ENCODE measurements around the gene IL10RB. TPM values are rescaled to one million over a fixed set of nuclear protein-coding genes. Genes with fewer than 3 reads are reported as not detected.

IL10RB gene
- total and polyA plus RNA-seq, 4 donors: 19.6 to 29.9 (median 23.2) TPM

DNA sequence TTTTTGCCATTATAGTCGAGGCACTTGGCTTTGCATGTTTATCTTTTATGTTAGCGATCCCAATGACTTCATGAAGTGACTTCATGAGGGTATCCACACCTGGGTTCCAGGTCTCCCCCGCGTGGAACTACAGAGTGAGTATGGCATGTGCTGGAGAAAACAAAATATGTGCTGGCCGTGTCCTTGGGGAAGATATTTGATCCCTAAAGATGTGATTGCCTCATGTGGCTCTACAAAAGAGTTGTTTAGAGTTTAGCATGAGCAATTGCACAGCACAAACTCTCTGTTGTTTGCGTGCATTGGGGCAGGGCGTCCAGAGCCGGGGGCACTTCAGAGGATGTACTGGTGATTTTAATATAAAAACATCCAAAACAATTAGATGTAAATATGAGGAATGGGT, 4.8 kb downstream of the IL10RB start:
- 93% methylated on average over 5 of the region's 8 CpGs for WGBS (ENCODE audit: insufficient coverage)
- H3K27me3 ChIP-seq (ENCODE audit: control insufficient read depth, insufficient read depth, low read length): no peaks in the 10 kb centered on the region

DNA sequence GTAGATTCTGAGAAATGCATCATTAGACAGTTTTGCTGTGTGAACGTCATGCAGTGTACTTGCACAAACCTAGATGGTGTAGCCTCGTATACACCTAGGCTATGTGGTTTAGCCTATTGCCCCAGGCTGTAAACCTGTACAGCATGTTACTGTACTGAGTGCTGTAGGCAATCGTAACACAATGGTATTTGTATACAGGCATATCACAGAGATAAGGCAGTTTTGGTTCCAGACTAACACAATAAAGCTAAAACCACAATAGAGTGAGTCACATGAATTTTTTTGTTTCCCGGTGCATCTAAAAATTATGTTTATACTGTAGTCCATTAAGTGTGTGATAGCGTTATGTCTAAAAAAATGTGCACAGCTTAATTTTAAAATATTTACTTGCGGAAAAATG, 6.9 kb downstream of the IL10RB start:
- peaks cover 4% of the 10 kb centered on the region for H3K9me3 ChIP-seq (ENCODE audit: control insufficient read depth, insufficient read depth, low read length)
- 100% methylated on average over 2 of the region's 6 CpGs for WGBS (ENCODE audit: insufficient coverage)
- DNase-seq (ENCODE audit: low read depth in 4 of 6, low spot score in 6 of 6): no peak
- H3K4me1 ChIP-seq (ENCODE audit: control insufficient read depth, insufficient read depth, low read length): peaks cover 2% of the 10 kb centered on the region
- H3K27me3 ChIP-seq (ENCODE audit: control insufficient read depth, insufficient read depth, low read length): no peaks in the 10 kb centered on the region
- H3K36me3 ChIP-seq (ENCODE audit: control insufficient read depth, insufficient read depth, low read length): peaks cover 10% of the 10 kb centered on the region
- no peak overlapping the region for H3K27ac ChIP-seq (ENCODE audit: low read depth, low read length)
- no peak overlapping the region for H3K4me3 ChIP-seq (ENCODE audit: low read depth, low read length)

More for the DNA sequence above, 4.8 kb downstream of the IL10RB start:
- H3K9me3 ChIP-seq (ENCODE audit: control insufficient read depth, insufficient read depth, low read length): peaks cover 4% of the 10 kb centered on the region
- H3K4me3 ChIP-seq (ENCODE audit: low read depth, low read length): no peak overlapping the region
- peaks cover 13% of the 10 kb centered on the region for H3K4me1 ChIP-seq (ENCODE audit: control insufficient read depth, insufficient read depth, low read length)
- H3K27ac ChIP-seq (ENCODE audit: low read depth, low read length): no peak overlapping the region
- no peak for DNase-seq (ENCODE audit: low read depth in 4 of 6, low spot score in 6 of 6)
- peaks cover 10% of the 10 kb centered on the region for H3K36me3 ChIP-seq (ENCODE audit: control insufficient read depth, insufficient read depth, low read length)

- Histone ChIP-seq H3K4me1 (ENCODE audit: control insufficient read depth, insufficient read depth, low read length) (no peaks in the 10 kb centered on the region), H3K36me3 (ENCODE audit: control insufficient read depth, insufficient read depth, low read length) (peaks cover 12% of the 10 kb centered on the region), H3K9me3 (ENCODE audit: control insufficient read depth, insufficient read depth, low read length) (peaks cover 6% of the 10 kb centered on the region), H3K4me3 (ENCODE audit: low read depth, low read length) (no peak overlapping the region), H3K27me3 (ENCODE audit: control insufficient read depth, insufficient read depth, low read length) (no peaks in the 10 kb centered on the region), H3K27ac (ENCODE audit: low read depth, low read length) (no peak overlapping the region)
- WGBS (ENCODE audit: insufficient coverage): no CpG with 5 or more reads among the region's 2 CpGs
- DNase-seq (ENCODE audit: low read depth in 4 of 6, low spot score in 6 of 6): no peak
Measured at GRCh38 chr21:33278721-33279120, 12.6 kb downstream of the IL10RB start.

- peaks cover 15% of the 10 kb centered on the region for H3K36me3 ChIP-seq (ENCODE audit: control insufficient read depth, insufficient read depth, low read length)
Measured at GRCh38 chr21:33279330-33279820, 13.2 kb downstream of the IL10RB start.

DNA sequence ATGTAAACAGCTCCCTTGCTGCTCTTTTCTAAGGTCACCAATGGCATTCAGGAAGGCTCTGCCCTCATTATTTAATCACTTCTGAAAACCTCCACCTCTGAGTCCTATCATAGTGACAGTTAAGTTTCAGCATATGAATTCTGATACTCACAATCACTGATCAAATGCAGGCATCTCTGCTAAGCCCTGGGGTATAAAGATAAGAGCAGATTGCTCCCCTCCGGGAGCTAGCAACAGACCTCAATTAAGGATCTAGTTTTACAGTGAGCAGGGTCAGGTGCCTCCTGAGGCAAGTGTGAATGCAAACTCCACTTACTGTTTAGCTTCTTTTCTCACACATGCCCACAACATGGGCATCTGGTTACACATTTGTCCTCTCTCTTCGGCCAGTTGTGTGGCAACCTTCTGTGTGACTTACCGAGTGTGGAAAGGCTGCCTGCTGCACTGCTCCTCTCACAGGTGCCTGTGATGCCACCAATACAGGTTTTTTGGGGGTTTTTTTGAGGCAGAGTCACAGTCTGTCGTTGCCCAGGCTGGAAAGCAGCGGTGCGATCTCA, 15.0 kb downstream of the IL10RB start:
- Histone ChIP-seq H3K36me3 (ENCODE audit: control insufficient read depth, insufficient read depth, low read length) (peaks cover 28% of the 10 kb centered on the region), H3K27ac (ENCODE audit: low read depth, low read length) (no peak overlapping the region), H3K9me3 (ENCODE audit: control insufficient read depth, insufficient read depth, low read length) (peaks cover 2% of the 10 kb centered on the region), H3K27me3 (ENCODE audit: control insufficient read depth, insufficient read depth, low read length) (no peaks in the 10 kb centered on the region), H3K4me1 (ENCODE audit: control insufficient read depth, insufficient read depth, low read length) (no peaks in the 10 kb centered on the region), H3K4me3 (ENCODE audit: low read depth, low read length) (no peak overlapping the region)
- DNase-seq (ENCODE audit: low read depth in 4 of 6, low spot score in 6 of 6): no peak
- WGBS (ENCODE audit: insufficient coverage): 94% methylated on average over 5 of the region's 6 CpGs

More at GRCh38 chr21:33279330-33279820, 13.2 kb downstream of the IL10RB start:
- 90% methylated on average over 2 of the region's 3 CpGs for WGBS (ENCODE audit: insufficient coverage)
- no peak for DNase-seq (ENCODE audit: low read depth in 4 of 6, low spot score in 6 of 6)
- H3K9me3 ChIP-seq (ENCODE audit: control insufficient read depth, insufficient read depth, low read length): peaks cover 6% of the 10 kb centered on the region
- H3K27ac ChIP-seq (ENCODE audit: low read depth, low read length): no peak overlapping the region
- no peaks in the 10 kb centered on the region for H3K27me3 ChIP-seq (ENCODE audit: control insufficient read depth, insufficient read depth, low read length)
- no peak overlapping the region for H3K4me3 ChIP-seq (ENCODE audit: low read depth, low read length)
- no peaks in the 10 kb centered on the region for H3K4me1 ChIP-seq (ENCODE audit: control insufficient read depth, insufficient read depth, low read length)

- DNase-seq (ENCODE audit: low read depth in 4 of 6, low spot score in 6 of 6): no peak
- Histone ChIP-seq H3K4me3 (ENCODE audit: low read depth, low read length) (no peak overlapping the region), H3K9me3 (ENCODE audit: control insufficient read depth, insufficient read depth, low read length) (peaks cover 2% of the 10 kb centered on the region), H3K27ac (ENCODE audit: low read depth, low read length) (no peak overlapping the region), H3K36me3 (ENCODE audit: control insufficient read depth, insufficient read depth, low read length) (peaks cover 34% of the 10 kb centered on the region), H3K4me1 (ENCODE audit: control insufficient read depth, insufficient read depth, low read length) (peaks cover 3% of the 10 kb centered on the region), H3K27me3 (ENCODE audit: control insufficient read depth, insufficient read depth, low read length) (no peaks in the 10 kb centered on the region)
- WGBS (ENCODE audit: insufficient coverage): 96% methylated on average over 5 of the region's 5 CpGs
Measured at GRCh38 chr21:33283203-33283602, 17.0 kb downstream of the IL10RB start.

GRCh38 chr21:33286076-33286475, 19.9 kb downstream of the IL10RB start:
- Histone ChIP-seq H3K4me1 (ENCODE audit: control insufficient read depth, insufficient read depth, low read length) (peaks cover 3% of the 10 kb centered on the region), H3K27ac (ENCODE audit: low read depth, low read length) (peak overlapping the region; percentile 35), H3K9me3 (ENCODE audit: control insufficient read depth, insufficient read depth, low read length) (no peaks in the 10 kb centered on the region), H3K36me3 (ENCODE audit: control insufficient read depth, insufficient read depth, low read length) (peaks cover 45% of the 10 kb centered on the region), H3K27me3 (ENCODE audit: control insufficient read depth, insufficient read depth, low read length) (no peaks in the 10 kb centered on the region), H3K4me3 (ENCODE audit: low read depth, low read length) (no peak overlapping the region)
- DNase-seq (ENCODE audit: low read depth in 4 of 6, low spot score in 6 of 6): no peak
- 76% methylated on average over 11 of the region's 11 CpGs for WGBS (ENCODE audit: insufficient coverage)

- Histone ChIP-seq H3K27me3 (ENCODE audit: control insufficient read depth, insufficient read depth, low read length) (no peaks in the 10 kb centered on the region), H3K27ac (ENCODE audit: low read depth, low read length) (peak overlapping the region; percentile 35), H3K36me3 (ENCODE audit: control insufficient read depth, insufficient read depth, low read length) (peaks cover 49% of the 10 kb centered on the region), H3K9me3 (ENCODE audit: control insufficient read depth, insufficient read depth, low read length) (no peaks in the 10 kb centered on the region), H3K4me1 (ENCODE audit: control insufficient read depth, insufficient read depth, low read length) (peaks cover 3% of the 10 kb centered on the region), H3K4me3 (ENCODE audit: low read depth, low read length) (no peak overlapping the region)
- 70% methylated on average over 3 of the region's 15 CpGs for WGBS (ENCODE audit: insufficient coverage)
- DNase-seq (ENCODE audit: low read depth in 4 of 6, low spot score in 6 of 6): peak in 1 of 6 donors; percentile 63
Measured at GRCh38 chr21:33286600-33287456, 20.7 kb downstream of the IL10RB start.

DNA sequence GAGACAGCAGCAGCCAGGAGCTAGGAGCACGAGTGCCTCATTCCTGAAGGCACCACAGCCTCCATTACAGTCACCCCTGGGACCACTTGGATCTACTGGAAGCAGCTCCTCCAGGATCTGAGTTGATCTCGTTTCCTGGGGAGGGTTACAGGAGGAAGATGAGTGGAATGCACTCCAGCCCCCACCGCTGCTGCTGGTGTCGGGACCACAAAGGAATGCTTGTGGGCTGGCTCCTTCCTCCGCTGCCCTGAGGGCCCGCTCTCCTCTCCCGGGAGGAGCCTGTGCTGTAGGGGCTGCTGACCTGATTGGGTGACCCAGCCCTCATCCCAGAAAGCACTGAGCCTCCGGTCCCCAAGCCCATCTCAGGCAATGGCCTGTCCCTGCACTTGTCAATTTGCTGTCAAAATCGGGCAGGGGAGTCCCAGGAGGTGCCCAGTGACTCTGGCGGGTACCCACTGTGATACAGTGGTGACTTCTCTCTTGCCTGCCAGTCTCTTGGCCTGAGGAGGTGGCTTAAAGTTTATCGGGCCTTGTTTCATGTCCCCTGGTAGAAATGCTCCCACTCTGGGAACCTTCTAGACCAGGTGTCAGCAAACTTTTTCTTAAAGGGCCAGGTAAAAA, 23.1 kb downstream of the IL10RB start:
- no peaks in the 10 kb centered on the region for H3K9me3 ChIP-seq (ENCODE audit: control insufficient read depth, insufficient read depth, low read length)
- 82% methylated on average over 10 of the region's 11 CpGs for WGBS (ENCODE audit: insufficient coverage)
- no peak overlapping the region for H3K27ac ChIP-seq (ENCODE audit: low read depth, low read length)
- H3K36me3 ChIP-seq (ENCODE audit: control insufficient read depth, insufficient read depth, low read length): peaks cover 59% of the 10 kb centered on the region
- no peaks in the 10 kb centered on the region for H3K27me3 ChIP-seq (ENCODE audit: control insufficient read depth, insufficient read depth, low read length)
- H3K4me1 ChIP-seq (ENCODE audit: control insufficient read depth, insufficient read depth, low read length): peaks cover 3% of the 10 kb centered on the region
- H3K4me3 ChIP-seq (ENCODE audit: low read depth, low read length): no peak overlapping the region
- DNase-seq (ENCODE audit: low read depth in 4 of 6, low spot score in 6 of 6): no peak

Data from spinal cord (tissue), 10 donors.